ENCODE results near the gene RBBP8.

The RBBP8 gene

DNA sequence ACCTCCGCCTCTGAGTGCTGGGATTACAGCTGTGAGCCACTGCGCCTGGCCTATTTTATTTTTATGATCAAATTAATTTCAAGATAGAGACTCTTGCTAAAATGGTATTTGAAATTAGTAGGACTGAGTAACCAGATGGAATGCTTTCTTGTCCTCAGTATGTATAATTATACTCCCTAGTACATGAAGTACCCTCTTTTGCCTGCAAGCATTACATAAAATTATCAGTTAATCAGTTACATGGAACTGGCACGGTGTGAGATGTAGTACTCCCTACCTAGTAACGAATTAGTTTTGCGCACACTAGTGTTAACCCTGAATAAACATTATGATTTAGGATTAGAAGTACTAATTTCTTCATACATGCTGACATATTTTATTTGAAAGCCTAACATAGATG, 41.6 kb downstream of the RBBP8 start:
- no peak for TF ChIP-seq CTCF (IDR thresholded peaks at IDR 0.05; ENCODE audit: control insufficient read depth, insufficient read depth, low read depth, low read length, missing control alignments)

DNA sequence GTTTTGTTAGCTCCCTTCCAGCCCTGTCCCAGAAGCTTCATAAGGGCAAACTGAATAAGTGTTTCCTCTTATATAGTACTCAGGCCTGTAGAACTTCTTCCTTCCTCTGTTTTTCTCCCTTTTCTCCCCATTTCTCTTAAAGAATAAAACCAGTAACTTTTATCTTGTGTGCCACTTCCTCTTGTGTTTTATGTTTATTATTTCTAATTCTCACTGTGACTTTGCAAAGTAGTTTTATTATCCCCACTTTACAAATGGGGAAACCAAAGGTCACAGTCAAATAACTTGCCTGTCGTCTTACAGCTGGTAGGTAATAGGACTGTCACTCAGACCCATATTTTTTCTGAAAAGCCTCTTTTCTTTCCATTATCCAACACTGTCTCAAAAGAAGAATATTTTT, 42.4 kb downstream of the RBBP8 start:
- DNase-seq (ENCODE audit: low read depth), result no peak
- H3K4me3 ChIP-seq (ENCODE audit: control insufficient read depth, low read depth, low read length), result no peak overlapping the region
- TF ChIP-seq CTCF (IDR thresholded peaks at IDR 0.05; ENCODE audit: control insufficient read depth, insufficient read depth, low read depth, low read length, missing control alignments), result no peak

More for the DNA sequence above, 41.6 kb downstream of the RBBP8 start:
- DNase-seq (ENCODE audit: low read depth), result no peak
- H3K4me3 ChIP-seq (ENCODE audit: control insufficient read depth, low read depth, low read length), result no peak overlapping the region

GRCh38 chr18:22977847-22978701, 44.9 kb downstream of the RBBP8 start:
- H3K4me3 ChIP-seq (ENCODE audit: control insufficient read depth, low read depth, low read length), result no peak overlapping the region
- TF ChIP-seq CTCF (IDR thresholded peaks at IDR 0.05; ENCODE audit: control insufficient read depth, insufficient read depth, low read depth, low read length, missing control alignments), result no peak
- peak; percentile 48 for DNase-seq (ENCODE audit: low read depth)

DNA sequence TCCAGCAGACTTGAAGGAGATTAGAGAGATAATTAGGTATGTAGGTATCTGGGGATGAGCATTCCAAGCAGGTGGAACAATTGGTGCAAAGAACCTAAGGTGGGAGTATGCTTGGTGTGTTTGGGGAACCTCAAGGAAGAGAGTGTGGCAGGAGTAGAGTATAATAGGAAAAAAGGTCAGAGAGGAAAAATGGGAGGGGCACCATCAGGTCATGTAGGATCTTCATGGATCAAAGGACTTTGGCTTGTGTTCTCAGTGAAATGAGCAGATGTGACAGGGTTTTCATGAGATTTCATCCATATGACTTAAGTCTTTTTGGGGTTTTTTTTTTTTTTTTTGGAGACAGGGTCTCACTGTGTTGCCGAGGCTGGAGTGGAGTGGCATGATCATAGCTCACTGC, 47.3 kb downstream of the RBBP8 start:
- TF ChIP-seq CTCF (IDR thresholded peaks at IDR 0.05; ENCODE audit: control insufficient read depth, insufficient read depth, low read depth, low read length, missing control alignments), result no peak
- no peak for DNase-seq (ENCODE audit: low read depth)
- H3K4me3 ChIP-seq (ENCODE audit: control insufficient read depth, low read depth, low read length), result no peak overlapping the region

GRCh38 chr18:22981274-22982133, 48.4 kb downstream of the RBBP8 start:
- no peak for TF ChIP-seq CTCF (IDR thresholded peaks at IDR 0.05; ENCODE audit: control insufficient read depth, insufficient read depth, low read depth, low read length, missing control alignments)
- DNase-seq (ENCODE audit: low read depth), result no peak
- no peak overlapping the region for H3K4me3 ChIP-seq (ENCODE audit: control insufficient read depth, low read depth, low read length)

DNA sequence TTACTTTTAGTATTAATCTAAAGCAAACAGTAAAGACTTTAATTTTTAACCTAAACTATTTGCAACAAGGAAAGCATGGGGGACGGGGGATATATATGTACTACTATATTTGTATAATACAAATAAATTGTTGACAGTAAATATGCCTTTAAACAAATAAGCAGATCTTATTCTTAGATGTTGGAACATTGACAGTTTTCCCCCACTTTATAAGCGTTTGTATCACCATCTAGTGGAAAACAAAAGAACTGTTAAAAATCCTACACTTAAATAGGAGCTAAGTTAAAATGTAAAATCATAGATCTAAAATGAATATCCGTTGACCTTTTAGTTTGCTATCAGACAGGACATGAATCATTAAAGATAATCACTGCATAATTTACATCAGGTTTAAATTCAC, 50.0 kb downstream of the RBBP8 start:
- peak; percentile 21 for DNase-seq (ENCODE audit: low read depth)
- H3K4me3 ChIP-seq (ENCODE audit: control insufficient read depth, low read depth, low read length), result no peak overlapping the region
- peak; percentile 42 for TF ChIP-seq CTCF (IDR thresholded peaks at IDR 0.05; ENCODE audit: control insufficient read depth, insufficient read depth, low read depth, low read length, missing control alignments)
